Common myeloid progenitor, CD34-positive (primary cell): ENCODE results near the gene GRIA1.

ENCODE experiments used
- CTCF ChIA-PET: fragments of 350-600 bp; sonication (Branson Sonifier 250); formaldehyde crosslinking; loops from one replicate; lab custom pipeline; 2021; ENCODE audit warnings: antibody characterized with exemption; lab: Charles Lee
- POLR2A ChIA-PET: fragments of 350-600 bp; sonication (Branson Sonifier 250); formaldehyde crosslinking; loops from one replicate; lab custom pipeline; 2021; ENCODE audit warnings: antibody characterized with exemption; lab: Charles Lee
- DNase-seq, 3 donors: peaks; one replicate each; pipeline versions ENCODE4 v3.0.0 to v3.0.0-alpha.2; 2013
- H3K27ac ChIP-seq, 2 experiments: 1 replicate in 1 of 2; 2 replicates in 1 of 2; pipeline ENCODE4 v1.7.0; 2013; ENCODE audit warnings: inconsistent platforms in 2 of 2, low read length in 2 of 2, mild to moderate bottlenecking in 2 of 2, low read depth in 1 of 2, moderate library complexity in 1 of 2; ENCODE audit not compliant: severe bottlenecking in 2 of 2, insufficient read depth in 1 of 2, poor library complexity in 1 of 2
- H3K27me3 ChIP-seq, 5 experiments: replicated peaks in 2 of 5; 1 replicate in 3 of 5; 2 replicates in 2 of 5; pipeline versions ENCODE4 v1.6.1 to v1.7.0; 2013; ENCODE audit warnings: low read length in 4 of 5, mild to moderate bottlenecking in 2 of 5, moderate library complexity in 2 of 5, inconsistent platforms in 1 of 5; ENCODE audit not compliant: insufficient read depth in 5 of 5, control insufficient read depth in 4 of 5
- H3K36me3 ChIP-seq, 4 experiments: 1 replicate in 2 of 4; 2 replicates in 2 of 4; pipeline versions ENCODE4 v1.6.1 to v1.7.0; 2013; ENCODE audit warnings: low read length in 3 of 4, control low read depth in 1 of 4, mild to moderate bottlenecking in 1 of 4; ENCODE audit not compliant: control insufficient read depth in 4 of 4, insufficient read depth in 4 of 4
- H3K4me1 ChIP-seq, 4 experiments: 1 replicate in 3 of 4; 2 replicates in 1 of 4; pipeline versions ENCODE4 v1.6.1 to v1.7.1; 2013; ENCODE audit warnings: low read length in 3 of 4, mild to moderate bottlenecking in 3 of 4, control low read depth in 1 of 4, inconsistent platforms in 1 of 4, moderate library complexity in 1 of 4; ENCODE audit not compliant: control insufficient read depth in 4 of 4, insufficient read depth in 4 of 4; ENCODE audit errors: control extremely low read depth in 1 of 4
- H3K4me3 ChIP-seq, 7 experiments: 1 replicate in 4 of 7; 2 replicates in 3 of 7; pipeline versions ENCODE4 v1.5.1 to v1.7.0; 2013; ENCODE audit warnings: mild to moderate bottlenecking in 7 of 7, low read length in 6 of 7, moderate library complexity in 6 of 7, inconsistent platforms in 2 of 7, low read depth in 2 of 7, control low read depth in 1 of 7; ENCODE audit not compliant: insufficient read depth in 4 of 7, control insufficient read depth in 1 of 7; ENCODE audit errors: extremely low read depth in 1 of 7
- H3K9me3 ChIP-seq, 5 experiments: 1 replicate in 4 of 5; 2 replicates in 1 of 5; pipeline versions ENCODE4 v1.6.1 to v1.7.1; 2013; ENCODE audit warnings: low read length in 4 of 5, mild to moderate bottlenecking in 2 of 5, inconsistent platforms in 1 of 5, low read depth in 1 of 5, moderate library complexity in 1 of 5; ENCODE audit not compliant: control insufficient read depth in 4 of 5, insufficient read depth in 2 of 5; ENCODE audit errors: control extremely low read depth in 1 of 5
- WGBS: methylation state at CpG from one replicate; pipeline ENCODE4 v1.1.5; 2013; ENCODE audit not compliant: insufficient coverage; 5-methylcytosine and 5-hydroxymethylcytosine counted together

GRIA1 gene

DNA sequence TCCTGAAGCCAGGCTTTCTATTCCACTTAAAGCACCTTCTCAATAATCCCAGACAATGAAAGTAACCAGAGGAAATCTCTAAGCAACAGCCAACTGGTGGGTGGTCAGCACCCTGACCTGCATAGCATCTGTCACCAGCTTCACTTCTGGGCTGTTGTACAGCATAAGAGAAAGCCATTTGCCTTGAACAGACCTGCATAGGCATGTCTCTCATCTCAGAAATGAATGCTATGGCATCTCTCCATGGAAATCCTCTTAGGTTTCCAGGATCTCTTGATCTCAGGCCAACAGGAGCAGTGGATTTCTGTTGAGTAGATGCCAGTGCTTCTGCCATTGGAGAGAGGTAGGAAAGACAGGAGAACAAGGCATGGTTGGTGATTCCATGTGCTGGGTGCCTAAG is 213.6 kb downstream of the GRIA1 start:
- H3K4me1 ChIP-seq: no peaks in the 10 kb centered on the region
- H3K27ac ChIP-seq: no peak overlapping the region
- POLR2A ChIA-PET: no interaction called here
- no peak for DNase-seq
- peaks cover 0 to 6% (median 0%) of the 10 kb centered on the region in 5 experiments for H3K27me3 ChIP-seq
- no peaks in the 10 kb centered on the region for H3K9me3 ChIP-seq
- no peaks in the 10 kb centered on the region for H3K36me3 ChIP-seq
- H3K4me3 ChIP-seq: no peak overlapping the region
- CTCF ChIA-PET: no interaction called here

GRCh38 chr5:153707626-153708025 is 217.2 kb downstream of the GRIA1 start:
- Histone ChIP-seq H3K27ac (no peak overlapping the region), H3K4me1 (no peaks in the 10 kb centered on the region), H3K9me3 (no peaks in the 10 kb centered on the region), H3K4me3 (no peak overlapping the region), H3K36me3 (no peaks in the 10 kb centered on the region), H3K27me3 (peaks cover 0 to 2% (median 0%) of the 10 kb centered on the region in 5 experiments)
- 89% methylated on average over 4 of the region's 6 CpGs for WGBS
- ChIA-PET POLR2A (no interaction called here), CTCF (no interaction called here)
- DNase-seq: no peak

DNA sequence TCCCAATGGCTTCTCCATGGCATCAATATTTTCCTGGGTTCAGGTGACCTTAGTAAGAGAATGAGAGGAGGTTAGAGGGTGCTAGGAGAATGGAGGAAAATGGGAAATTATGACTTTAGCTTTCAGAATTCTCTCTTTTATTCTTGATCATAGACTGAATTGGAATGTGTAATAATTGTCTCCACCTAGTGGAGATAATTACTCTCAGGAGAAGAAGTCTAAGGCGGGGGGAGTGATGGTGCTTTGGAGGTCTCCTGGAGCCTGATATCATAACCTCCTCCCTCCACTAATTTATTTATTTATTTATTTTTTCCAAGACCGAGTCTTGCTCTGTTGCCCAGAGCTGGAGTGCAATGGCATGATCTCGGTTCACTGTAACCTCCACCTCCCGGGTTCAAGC is 221.3 kb downstream of the GRIA1 start:
- CTCF ChIA-PET: interaction anchor here (1.2 kb wide), 1 partner anchor 215 kb away, joined by 5 read pairs; no protein-coding TSS in a partner anchor
- Histone ChIP-seq H3K4me3 (no peak overlapping the region), H3K9me3 (no peaks in the 10 kb centered on the region), H3K36me3 (no peaks in the 10 kb centered on the region), H3K4me1 (no peaks in the 10 kb centered on the region), H3K27me3 (peaks cover 0 to 2% (median 0%) of the 10 kb centered on the region in 5 experiments), H3K27ac (no peak overlapping the region)
- POLR2A ChIA-PET: no interaction called here
- 100% methylated on average over 2 of the region's 4 CpGs for WGBS
- DNase-seq: no peak

- Histone ChIP-seq H3K4me3 (no peak overlapping the region), H3K36me3 (no peaks in the 10 kb centered on the region), H3K27me3 (peaks cover 0 to 2% (median 0%) of the 10 kb centered on the region in 5 experiments), H3K27ac (no peak overlapping the region), H3K4me1 (no peaks in the 10 kb centered on the region), H3K9me3 (no peaks in the 10 kb centered on the region)
- CTCF ChIA-PET: no interaction called here
- POLR2A ChIA-PET: no interaction called here
- WGBS: 97% methylated on average over 3 of the region's 3 CpGs
- no peak for DNase-seq
These were observed 222.5 kb downstream of the GRIA1 start for GRCh38 chr5:153712946-153713345.

- ChIA-PET POLR2A (no interaction called here), CTCF (no interaction called here)
- Histone ChIP-seq H3K9me3 (no peaks in the 10 kb centered on the region), H3K4me1 (no peaks in the 10 kb centered on the region), H3K36me3 (no peaks in the 10 kb centered on the region), H3K27ac (no peak overlapping the region), H3K4me3 (no peak overlapping the region), H3K27me3 (no peaks in the 10 kb centered on the region)
- 98% methylated on average over 5 of the region's 8 CpGs for WGBS
- no peak for DNase-seq
These were observed 223.5 kb downstream of the GRIA1 start for GRCh38 chr5:153713943-153714342.

GRCh38 chr5:153714798-153715197 is 224.3 kb downstream of the GRIA1 start:
- Histone ChIP-seq H3K4me3 (no peak overlapping the region), H3K27me3 (no peaks in the 10 kb centered on the region), H3K4me1 (no peaks in the 10 kb centered on the region), H3K36me3 (no peaks in the 10 kb centered on the region), H3K9me3 (no peaks in the 10 kb centered on the region), H3K27ac (no peak overlapping the region)
- ChIA-PET CTCF (interaction anchor here (1.3 kb wide), 1 partner anchor 27 kb away, joined by 3 read pairs; no protein-coding TSS in a partner anchor), POLR2A (no interaction called here)
- WGBS: 80% methylated on average over 1 of the region's 2 CpGs
- no peak for DNase-seq

DNA sequence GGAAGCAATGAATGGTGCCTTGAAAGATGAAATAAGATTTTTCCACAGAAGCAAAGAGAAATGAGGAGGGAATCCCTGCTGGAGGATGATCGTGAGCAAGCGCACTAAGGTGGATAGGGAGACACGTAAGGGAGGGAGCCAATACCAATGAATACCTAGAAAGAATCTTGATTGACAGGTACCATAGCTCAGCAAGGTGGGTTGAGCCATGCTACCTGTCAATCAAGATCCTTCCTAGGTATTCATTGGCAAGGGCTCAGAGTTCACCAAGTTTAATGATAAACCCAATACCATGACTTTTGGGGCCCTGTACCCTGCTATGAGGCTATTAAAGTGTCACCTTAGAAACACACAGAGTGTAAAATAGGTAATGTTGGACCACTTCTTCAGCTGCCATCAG is 226.8 kb downstream of the GRIA1 start:
- no peaks in the 10 kb centered on the region for H3K36me3 ChIP-seq
- no peaks in the 10 kb centered on the region for H3K9me3 ChIP-seq
- H3K27me3 ChIP-seq: no peaks in the 10 kb centered on the region
- no peak overlapping the region for H3K27ac ChIP-seq
- H3K4me3 ChIP-seq: no peak overlapping the region
- no peak for DNase-seq
- H3K4me1 ChIP-seq: no peaks in the 10 kb centered on the region
- CTCF ChIA-PET: no interaction called here
- 100% methylated on average over 3 of the region's 3 CpGs for whole genome bisulfite sequencing
- POLR2A ChIA-PET: no interaction called here
